GM13976 (cell line): ENCODE results near the gene TBC1D2B.
A peak's percentile ranks its signal among the peaks of the same experiment; 100 is the strongest.
"Not testable (repeated sequence)": the region's sequence is repeated elsewhere in the genome, so short reads cannot be mapped to it uniquely, and the experiment has no call there.

Source experiments
- DNase-seq: peaks from one replicate; pipeline ENCODE4 v3.0.0; 2012; ENCODE audit warnings: low spot score
- in situ Hi-C: fragments of 300-500 bp; cut with MboI; formaldehyde crosslinking; loops from one replicate; pipeline ENCODE4 v1.12.0; 2022; ENCODE audit warnings: low sequenced_read_pairs, mixed read lengths, inconsistent platforms; ENCODE audit not compliant: unreplicated experiment
- TF ChIP-seq, protein P1 (sequence below): IDR thresholded peaks from 2 replicates; pipeline ENCODE4 v1.5.1; 2012; ENCODE audit warnings: borderline replicate concordance, mild to moderate bottlenecking; ENCODE audit not compliant: insufficient read depth; ENCODE audit errors: extremely low read depth, missing control alignments, control extremely low read depth

The TBC1D2B gene

GRCh38 chr15:77993374-77993911 is 84.1 kb downstream of the TBC1D2B start:
- peak; percentile 10 for DNase-seq
- in situ Hi-C loops, result no loop called here
- TF ChIP-seq, protein P1, sequence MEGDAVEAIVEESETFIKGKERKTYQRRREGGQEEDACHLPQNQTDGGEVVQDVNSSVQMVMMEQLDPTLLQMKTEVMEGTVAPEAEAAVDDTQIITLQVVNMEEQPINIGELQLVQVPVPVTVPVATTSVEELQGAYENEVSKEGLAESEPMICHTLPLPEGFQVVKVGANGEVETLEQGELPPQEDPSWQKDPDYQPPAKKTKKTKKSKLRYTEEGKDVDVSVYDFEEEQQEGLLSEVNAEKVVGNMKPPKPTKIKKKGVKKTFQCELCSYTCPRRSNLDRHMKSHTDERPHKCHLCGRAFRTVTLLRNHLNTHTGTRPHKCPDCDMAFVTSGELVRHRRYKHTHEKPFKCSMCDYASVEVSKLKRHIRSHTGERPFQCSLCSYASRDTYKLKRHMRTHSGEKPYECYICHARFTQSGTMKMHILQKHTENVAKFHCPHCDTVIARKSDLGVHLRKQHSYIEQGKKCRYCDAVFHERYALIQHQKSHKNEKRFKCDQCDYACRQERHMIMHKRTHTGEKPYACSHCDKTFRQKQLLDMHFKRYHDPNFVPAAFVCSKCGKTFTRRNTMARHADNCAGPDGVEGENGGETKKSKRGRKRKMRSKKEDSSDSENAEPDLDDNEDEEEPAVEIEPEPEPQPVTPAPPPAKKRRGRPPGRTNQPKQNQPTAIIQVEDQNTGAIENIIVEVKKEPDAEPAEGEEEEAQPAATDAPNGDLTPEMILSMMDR, result no peak

- TF ChIP-seq, protein P1, result no peak
- in situ Hi-C loops, result no loop called here
- peak; percentile 16 for DNase-seq
These were observed 84.9 kb downstream of the TBC1D2B start for GRCh38 chr15:77992356-77993222.

GRCh38 chr15:77991658-77992201 is 85.8 kb downstream of the TBC1D2B start:
- DNase-seq, in situ Hi-C loops: not testable (repeated sequence)

GRCh38 chr15:77991029-77991406 is 86.5 kb downstream of the TBC1D2B start:
- in situ Hi-C loops, result no loop called here
- DNase-seq, result no peak
- TF ChIP-seq, protein P1, result no peak

DNA sequence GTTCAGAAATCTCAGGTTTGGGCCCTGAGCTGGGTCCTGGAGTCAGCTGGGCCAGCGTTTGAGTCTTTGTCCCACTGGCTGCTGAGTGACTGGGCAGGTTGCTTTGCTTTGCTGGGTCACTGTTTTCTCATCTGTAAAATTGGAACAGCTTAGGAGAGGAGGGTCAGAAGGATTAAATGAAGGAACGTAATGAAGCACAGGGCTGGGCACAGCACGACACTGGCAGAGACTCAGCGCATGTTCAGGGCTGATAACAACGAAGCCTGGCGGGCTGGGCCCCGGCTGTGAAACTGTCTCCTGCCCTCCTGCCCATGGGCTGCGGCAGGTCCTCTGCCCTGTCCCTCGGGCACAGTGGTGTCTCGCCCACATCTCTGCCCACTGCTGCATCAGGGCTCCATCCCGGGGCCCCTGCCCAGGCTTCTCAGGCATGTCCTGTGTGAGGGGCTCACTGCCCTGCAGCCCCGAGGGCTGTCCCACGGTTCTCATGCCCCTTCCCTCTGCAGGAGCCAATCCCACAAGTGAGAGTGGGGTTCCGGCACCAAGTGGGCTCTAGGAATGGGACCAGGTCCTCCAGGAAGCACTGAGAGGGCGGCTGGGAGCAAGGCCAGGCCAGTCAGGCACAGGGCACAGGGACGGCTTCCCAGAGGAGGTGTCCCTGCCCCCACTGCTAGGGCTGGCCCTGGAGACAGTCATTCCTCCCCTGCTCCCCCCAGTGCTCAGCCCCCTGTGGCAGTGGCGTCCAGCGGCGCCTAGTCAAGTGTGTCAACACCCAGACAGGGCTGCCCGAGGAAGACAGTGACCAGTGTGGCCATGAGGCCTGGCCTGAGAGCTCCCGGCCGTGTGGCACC is 88.0 kb downstream of the TBC1D2B start:
- DNase-seq, result no peak
- in situ Hi-C loops, result no loop called here
- TF ChIP-seq, protein P1, result no peak

DNA sequence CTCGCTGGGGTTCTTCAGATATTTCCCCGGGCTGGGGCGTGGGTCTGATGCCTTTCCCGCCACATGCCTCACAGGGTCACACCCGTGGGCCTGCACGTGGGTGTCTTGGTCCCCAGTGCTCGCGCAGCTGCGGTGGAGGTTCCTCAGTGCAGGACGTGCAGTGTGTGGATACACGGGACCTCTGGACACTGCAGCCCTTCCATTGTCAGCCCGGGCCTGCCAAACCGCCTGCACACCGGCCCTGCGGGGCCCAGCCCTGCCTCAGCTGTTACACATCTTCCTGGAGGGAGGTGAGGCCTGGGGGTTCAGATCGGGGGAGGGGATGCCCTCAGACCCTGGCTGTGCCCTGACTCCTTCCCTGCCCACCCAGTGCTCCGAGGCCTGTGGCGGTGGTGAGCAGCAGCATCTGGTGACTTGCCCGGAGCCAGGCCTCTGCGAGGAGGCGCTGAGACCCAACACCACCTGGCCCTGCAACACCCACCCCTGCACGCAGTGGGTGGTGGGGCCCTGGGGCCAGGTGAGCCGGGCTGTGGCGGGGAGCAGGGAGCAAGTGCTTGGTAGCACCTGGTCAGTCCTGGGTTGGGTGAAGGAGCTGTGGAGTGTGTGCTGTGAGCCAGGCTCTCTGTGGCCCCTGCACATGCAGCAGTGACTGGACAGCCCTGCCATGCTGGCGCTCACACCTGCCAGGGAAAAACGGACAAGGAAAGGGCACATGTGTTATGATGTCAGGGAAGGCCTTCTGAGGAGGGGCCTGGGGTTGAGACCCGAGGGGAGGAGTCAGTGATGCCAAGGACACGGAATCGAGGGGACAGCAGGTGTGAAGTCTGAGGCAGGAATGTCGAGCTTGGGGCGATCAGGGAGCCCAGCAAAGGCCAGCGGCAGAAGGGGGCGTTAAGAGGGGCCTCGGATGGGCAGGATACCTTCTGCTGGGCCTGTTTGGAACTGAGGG is 88.9 kb downstream of the TBC1D2B start:
- in situ Hi-C loops, result no loop called here

DNA sequence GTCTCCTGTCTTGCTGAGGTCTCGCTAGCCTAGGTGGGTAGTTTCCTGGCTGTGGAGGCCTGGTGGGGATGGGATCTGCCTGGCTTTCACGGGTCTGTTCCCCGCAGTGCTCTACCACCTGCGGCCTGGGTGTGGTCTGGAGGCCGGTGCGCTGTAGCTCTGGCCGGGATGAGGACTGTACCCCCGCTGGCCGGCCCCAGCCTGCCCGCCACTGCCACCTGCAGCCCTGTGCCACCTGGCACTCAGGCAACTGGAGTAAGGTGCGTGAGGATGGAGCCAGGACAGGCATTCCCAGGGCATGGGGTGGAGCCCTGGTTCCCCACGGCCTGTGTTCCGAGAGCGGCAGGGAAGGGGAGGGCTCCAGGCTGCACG is 89.8 kb downstream of the TBC1D2B start:
- DNase-seq, in situ Hi-C loops: not testable (repeated sequence)

More for the DNA sequence above, 88.9 kb downstream of the TBC1D2B start:
- TF ChIP-seq, protein P1, result no peak
- no peak for DNase-seq
